Spleen (tissue), 11 donors: ENCODE measurements around the gene STAT4. TPM values are rescaled to one million over a fixed set of nuclear protein-coding genes. Genes with fewer than 3 reads are reported as not detected.

ENCODE experiments used
- DNase-seq: peaks from one replicate; pipeline ENCODE4 v3.0.0-alpha.2; 2020
- H3K27ac ChIP-seq, 8 donors: fragments of 200-600 bp; sonication (generic) in 7 of 8; 1 replicate in 4 of 8; 2 replicates in 4 of 8; pipeline versions ENCODE4 v1.5.0 to v1.8.0; 2016 to 2021; ENCODE audit warnings: inconsistent platforms in 4 of 8, mild to moderate bottlenecking in 4 of 8, moderate library complexity in 1 of 8
- H3K27me3 ChIP-seq, 7 donors: fragments of 200-600 bp; sonication (generic) in 6 of 7; replicated peaks in 1 of 7; 1 replicate in 4 of 7; 2 replicates in 3 of 7; pipeline versions ENCODE4 v1.5.0 to v1.8.0; 2016 to 2021; ENCODE audit warnings: inconsistent platforms in 3 of 7, mild to moderate bottlenecking in 1 of 7
- H3K36me3 ChIP-seq, 6 donors: fragments of 200-600 bp; sonication (generic) in 5 of 6; 1 replicate in 4 of 6; 2 replicates in 2 of 6; pipeline versions ENCODE4 v1.5.0 to v1.8.0; 2016 to 2021; ENCODE audit warnings: inconsistent platforms in 2 of 6
- H3K4me1 ChIP-seq, 6 donors: fragments of 200-600 bp; sonication (generic) in 5 of 6; 1 replicate in 3 of 6; 2 replicates in 3 of 6; pipeline versions ENCODE4 v1.5.0 to v1.8.0; 2016 to 2021; ENCODE audit warnings: inconsistent platforms in 3 of 6
- H3K4me3 ChIP-seq, 8 donors: fragments of 200-600 bp; sonication (generic) in 7 of 8; 1 replicate in 4 of 8; 2 replicates in 4 of 8; pipeline versions ENCODE4 v1.5.0 to v1.8.0; 2016 to 2021; ENCODE audit warnings: inconsistent platforms in 4 of 8, mild to moderate bottlenecking in 4 of 8, moderate library complexity in 2 of 8
- H3K9me3 ChIP-seq, 8 donors: fragments of 200-600 bp; sonication (generic) in 7 of 8; 1 replicate in 4 of 8; 2 replicates in 4 of 8; pipeline versions ENCODE4 v1.5.0 to v1.8.0; 2016 to 2021; ENCODE audit warnings: inconsistent platforms in 4 of 8
- POLR2A ChIP-seq, 3 donors: fragments of 450-650 bp; IDR thresholded peaks; one replicate each; pipeline ENCODE4 v1.5.1; 2017; ENCODE audit warnings: antibody characterized with exemption in 3 of 3, mild to moderate bottlenecking in 1 of 3
- POLR2AphosphoS5 ChIP-seq, 3 donors: sonication (generic); formaldehyde crosslinking; IDR thresholded peaks; one replicate each; pipeline ENCODE4 v1.5.1; 2017; ENCODE audit warnings: antibody characterized with exemption in 3 of 3
- WGBS, 5 donors: extraction: QIAGEN DNeasy Blood & Tissue Kit in 3 of 5; methylation state at CpG; one replicate each; pipeline versions ENCODE4 v1.1.5 to v1.1.7; 2013 to 2018; 5-methylcytosine and 5-hydroxymethylcytosine counted together
- intact Hi-C: fragments of 100-400 bp; cut with DNase I; formaldehyde crosslinking; loops from one replicate; pipeline ENCODE4 v1.15.0; 2023; ENCODE audit warnings: low total_unique reads
- polyA plus RNA-seq, 3 donors: library from polyadenylated mRNA; stranded (reverse); fragments of 200-250 nt; gene quantifications; one replicate each; pipeline ENCODE4 v1.2.1, GENCODE V29; 2013
- total RNA-seq, 7 donors: library from RNA; depleted of rRNA in 3 of 7; stranded (reverse); fragments of >200 nt in 3 of 7; fragmentation: NEBNext Ultra II Directional in 4 of 7; extraction: Animal tissue kit (Norgen Biotek cat#: 25700) in 4 of 7; gene quantifications; one replicate each; pipeline versions ENCODE4 v1.1.0 to v1.2.1, GENCODE V29; 2016 to 2021
- TF ChIP-seq, protein P1 (sequence below), 11 experiments: fragments of 200-600 bp in 7 of 11; fragments of 450-650 bp in 4 of 11; sonication (generic) in 4 of 11; IDR thresholded peaks in 8 of 11; conservative IDR thresholded peaks in 3 of 11; 1 replicate in 7 of 11; 2 replicates in 4 of 11; pipeline versions ENCODE4 v1.4.0 to v1.8.0; 2016 to 2021; ENCODE audit warnings: antibody characterized with exemption in 11 of 11, inconsistent platforms in 4 of 11, mild to moderate bottlenecking in 1 of 11
- donor health status: healthy with polysubstance abuse.
- donor health status: DM: no; HTN: no; CAD: no; lungs with moderate emphysema.
- donor health status: DM: no; HTN: no; CAD: no.
- donor health status: Bipolar disorder and iron deficiency.
- donor health status: healthy.
- donor health status: DM: no; HTN: no; CAD: no.
- donor health status: DM: yes; HTN: yes; CAD: no.

STAT4 gene
- total and polyA plus RNA-seq, 10 donors, result 4.0 to 36.7 (median 25.6) TPM

- peaks cover 0 to 10% (median 0%) of the 10 kb centered on the region in 6 donors for H3K4me1 ChIP-seq
- TF ChIP-seq, protein P1, sequence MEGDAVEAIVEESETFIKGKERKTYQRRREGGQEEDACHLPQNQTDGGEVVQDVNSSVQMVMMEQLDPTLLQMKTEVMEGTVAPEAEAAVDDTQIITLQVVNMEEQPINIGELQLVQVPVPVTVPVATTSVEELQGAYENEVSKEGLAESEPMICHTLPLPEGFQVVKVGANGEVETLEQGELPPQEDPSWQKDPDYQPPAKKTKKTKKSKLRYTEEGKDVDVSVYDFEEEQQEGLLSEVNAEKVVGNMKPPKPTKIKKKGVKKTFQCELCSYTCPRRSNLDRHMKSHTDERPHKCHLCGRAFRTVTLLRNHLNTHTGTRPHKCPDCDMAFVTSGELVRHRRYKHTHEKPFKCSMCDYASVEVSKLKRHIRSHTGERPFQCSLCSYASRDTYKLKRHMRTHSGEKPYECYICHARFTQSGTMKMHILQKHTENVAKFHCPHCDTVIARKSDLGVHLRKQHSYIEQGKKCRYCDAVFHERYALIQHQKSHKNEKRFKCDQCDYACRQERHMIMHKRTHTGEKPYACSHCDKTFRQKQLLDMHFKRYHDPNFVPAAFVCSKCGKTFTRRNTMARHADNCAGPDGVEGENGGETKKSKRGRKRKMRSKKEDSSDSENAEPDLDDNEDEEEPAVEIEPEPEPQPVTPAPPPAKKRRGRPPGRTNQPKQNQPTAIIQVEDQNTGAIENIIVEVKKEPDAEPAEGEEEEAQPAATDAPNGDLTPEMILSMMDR (IDR thresholded peaks at IDR 0.05 in 8 of 11, conservative IDR thresholded peaks at IDR 0.05 in 3 of 11), result no peak
- no peak for TF ChIP-seq POLR2A (IDR thresholded peaks at IDR 0.05)
- no peak for TF ChIP-seq POLR2AphosphoS5 (IDR thresholded peaks at IDR 0.05)
- WGBS, 5 donors, result 90 to 93% (median 92%) methylated on average over 6 of the region's 6 CpGs
- no peaks in the 10 kb centered on the region for H3K27me3 ChIP-seq
- no peaks in the 10 kb centered on the region for H3K9me3 ChIP-seq
- intact Hi-C loops, result no loop called here
- peaks cover 10 to 100% (median 99%) of the 10 kb centered on the region in 6 donors for H3K36me3 ChIP-seq
- peak overlapping the region in 1 of 8 donors; percentile 28 for H3K27ac ChIP-seq
- no peak overlapping the region for H3K4me3 ChIP-seq
- DNase-seq, result no peak
Observed at GRCh38 chr2:190990132-190990531, 160.7 kb downstream of the STAT4 start.

GRCh38 chr2:190988910-190989309 lies 161.9 kb downstream of the STAT4 start:
- intact Hi-C loops, result no loop called here
- no peaks in the 10 kb centered on the region for H3K27me3 ChIP-seq
- 83 to 100% (median 96%) methylated on average over 3 of the region's 3 CpGs for WGBS, 5 donors
- TF ChIP-seq, protein P1 (IDR thresholded peaks at IDR 0.05 in 8 of 11, conservative IDR thresholded peaks at IDR 0.05 in 3 of 11), result no peak
- TF ChIP-seq POLR2A (IDR thresholded peaks at IDR 0.05) (no peak), POLR2AphosphoS5 (IDR thresholded peaks at IDR 0.05) (no peak)
- H3K4me3 ChIP-seq, result no peak overlapping the region
- peak overlapping the region in 3 of 8 donors; percentile 10 to 56 (median 38) for H3K27ac ChIP-seq
- DNase-seq, result no peak
- H3K4me1 ChIP-seq, result peaks cover 0 to 7% (median 0%) of the 10 kb centered on the region in 6 donors
- peaks cover 6 to 100% (median 99%) of the 10 kb centered on the region in 6 donors for H3K36me3 ChIP-seq
- no peaks in the 10 kb centered on the region for H3K9me3 ChIP-seq

- Histone ChIP-seq H3K4me3 (no peak overlapping the region), H3K36me3 (peaks cover 4 to 100% (median 99%) of the 10 kb centered on the region in 6 donors), H3K4me1 (peaks cover 0 to 6% (median 0%) of the 10 kb centered on the region in 6 donors), H3K9me3 (no peaks in the 10 kb centered on the region), H3K27me3 (no peaks in the 10 kb centered on the region), H3K27ac (peak overlapping the region in 4 of 8 donors; percentile 10 to 56 (median 29))
- no peak for DNase-seq
- 69 to 88% (median 75%) methylated on average over 5 of the region's 5 CpGs for WGBS, 5 donors
- TF ChIP-seq POLR2AphosphoS5 (IDR thresholded peaks at IDR 0.05), result peak in 1 of 3 donors; percentile 47
- TF ChIP-seq POLR2A (IDR thresholded peaks at IDR 0.05), result no peak
- intact Hi-C loops, result no loop called here
Observed at GRCh38 chr2:190987938-190988337, 162.9 kb downstream of the STAT4 start.

GRCh38 chr2:190987116-190987515 lies 163.7 kb downstream of the STAT4 start:
- WGBS, 5 donors, result 98 to 100% (median 100%) methylated on average over 1 of the region's 1 CpG
- Histone ChIP-seq H3K36me3 (peaks cover 4 to 100% (median 99%) of the 10 kb centered on the region in 6 donors), H3K27ac (peak overlapping the region in 1 of 8 donors; percentile 56), H3K4me1 (peaks cover 0 to 12% (median 0%) of the 10 kb centered on the region in 6 donors), H3K27me3 (no peaks in the 10 kb centered on the region), H3K4me3 (no peak overlapping the region), H3K9me3 (no peaks in the 10 kb centered on the region)
- no peak for DNase-seq
- TF ChIP-seq POLR2AphosphoS5 (IDR thresholded peaks at IDR 0.05) (no peak), POLR2A (IDR thresholded peaks at IDR 0.05) (no peak)
- TF ChIP-seq, protein P1 (IDR thresholded peaks at IDR 0.05 in 8 of 11, conservative IDR thresholded peaks at IDR 0.05 in 3 of 11), result no peak
- intact Hi-C loops, result no loop called here
